ENCODE data around the gene PRDM7. TPM values are rescaled to one million over a fixed set of nuclear protein-coding genes. Genes with fewer than 3 reads are reported as not detected.

PRDM7 gene
- total RNA-seq, 2 donors from 2014 or later, result not detected

- peak; percentile 91 for DNase-seq (ENCODE audit: low spot score)
- Mint-ChIP-seq H3K27ac (peak overlapping the region; percentile 23 to 75), H3K4me1 (ENCODE audit: low read depth in 2 of 2) (peaks cover 18 to 19% of the 10 kb centered on the region in 2 donors), H3K4me3 (peak overlapping the region; percentile 69), H3K36me3 (peaks cover 5% of the 10 kb centered on the region), H3K27me3 (peaks cover 6 to 7% of the 10 kb centered on the region in 2 donors), H3K9me3 (no peaks in the 10 kb centered on the region)
- ATAC-seq, result peak; percentile 89 to 93
These were observed 54.7 kb downstream of the PRDM7 start for GRCh38 chr16:90022209-90023077.

GRCh38 chr16:90020838-90021382 is 56.2 kb downstream of the PRDM7 start:
- Mint-ChIP-seq H3K27ac (no peak overlapping the region), H3K27me3 (peaks cover 6 to 7% of the 10 kb centered on the region in 2 donors), H3K4me1 (ENCODE audit: low read depth in 2 of 2) (peaks cover 12 to 16% of the 10 kb centered on the region in 2 donors), H3K9me3 (no peaks in the 10 kb centered on the region), H3K4me3 (peak overlapping the region; percentile 25), H3K36me3 (peaks cover 5% of the 10 kb centered on the region)
- DNase-seq (ENCODE audit: low spot score), result peak; percentile 35
- no peak for ATAC-seq

GRCh38 chr16:90020260-90020837 is 56.8 kb downstream of the PRDM7 start:
- H3K36me3 Mint-ChIP-seq, result peaks cover 5% of the 10 kb centered on the region
- no peaks in the 10 kb centered on the region for H3K9me3 Mint-ChIP-seq
- peaks cover 6 to 13% of the 10 kb centered on the region in 2 donors for H3K27me3 Mint-ChIP-seq
- DNase-seq (ENCODE audit: low spot score), result no peak
- peak overlapping the region; percentile 67 for H3K4me3 Mint-ChIP-seq
- H3K4me1 Mint-ChIP-seq (ENCODE audit: low read depth in 2 of 2), result peaks cover 9 to 16% of the 10 kb centered on the region in 2 donors
- no peak overlapping the region for H3K27ac Mint-ChIP-seq
- no peak for ATAC-seq

GRCh38 chr16:90019543-90020259 is 57.4 kb downstream of the PRDM7 start:
- H3K27ac Mint-ChIP-seq, result no peak overlapping the region
- DNase-seq (ENCODE audit: low spot score) (no peak), ATAC-seq (peak; percentile 24)
- H3K4me3 Mint-ChIP-seq, result peak overlapping the region; percentile 67
- H3K4me1 Mint-ChIP-seq (ENCODE audit: low read depth in 2 of 2), result peaks cover 9 to 16% of the 10 kb centered on the region in 2 donors
- H3K27me3 Mint-ChIP-seq, result peaks cover 6 to 17% of the 10 kb centered on the region in 2 donors
- no peaks in the 10 kb centered on the region for H3K9me3 Mint-ChIP-seq
- peaks cover 5% of the 10 kb centered on the region for H3K36me3 Mint-ChIP-seq

- no peaks in the 10 kb centered on the region for H3K9me3 Mint-ChIP-seq
- peak; percentile 58 for DNase-seq (ENCODE audit: low spot score)
- H3K4me1 Mint-ChIP-seq (ENCODE audit: low read depth in 2 of 2), result peaks cover 9 to 16% of the 10 kb centered on the region in 2 donors
- peaks cover 5% of the 10 kb centered on the region for H3K36me3 Mint-ChIP-seq
- ATAC-seq, result no peak
- peaks cover 6 to 17% of the 10 kb centered on the region in 2 donors for H3K27me3 Mint-ChIP-seq
- H3K4me3 Mint-ChIP-seq, result peak within 1 kb of the TSS; percentile 67
- no peak within 1 kb of the TSS for H3K27ac Mint-ChIP-seq
These were observed 58.2 kb downstream of the PRDM7 start, which contains the start of gene DBNDD1 for GRCh38 chr16:90018652-90019542. DBNDD1 (minus strand) TSS chr16:90019456; CDS start chr16:90019341, 115 bp downstream.

GRCh38 chr16:90018297-90018651 is 58.9 kb downstream of the PRDM7 start:
- ATAC-seq, result no peak
- Mint-ChIP-seq H3K36me3 (peaks cover 5% of the 10 kb centered on the region), H3K9me3 (no peaks in the 10 kb centered on the region), H3K4me1 (ENCODE audit: low read depth in 2 of 2) (peaks cover 9 to 16% of the 10 kb centered on the region in 2 donors), H3K4me3 (peak overlapping the region; percentile 45), H3K27ac (no peak overlapping the region), H3K27me3 (peaks cover 9 to 17% of the 10 kb centered on the region in 2 donors)
- DNase-seq (ENCODE audit: low spot score), result peak; percentile 35

GRCh38 chr16:90016339-90016950 is 60.7 kb downstream of the PRDM7 start:
- Mint-ChIP-seq H3K36me3 (no peaks in the 10 kb centered on the region), H3K4me3 (no peak overlapping the region), H3K4me1 (ENCODE audit: low read depth in 2 of 2) (peaks cover 0 to 8% of the 10 kb centered on the region in 2 donors), H3K9me3 (no peaks in the 10 kb centered on the region), H3K27me3 (peaks cover 11 to 17% of the 10 kb centered on the region in 2 donors), H3K27ac (no peak overlapping the region)
- peak; percentile 55 for DNase-seq (ENCODE audit: low spot score)
- no peak for ATAC-seq

GRCh38 chr16:90015586-90016338 is 61.4 kb downstream of the PRDM7 start:
- Mint-ChIP-seq H3K4me3 (no peak overlapping the region), H3K27me3 (peaks cover 11 to 17% of the 10 kb centered on the region in 2 donors), H3K9me3 (no peaks in the 10 kb centered on the region), H3K27ac (no peak overlapping the region), H3K36me3 (no peaks in the 10 kb centered on the region), H3K4me1 (ENCODE audit: low read depth in 2 of 2) (peaks cover 0 to 4% of the 10 kb centered on the region in 2 donors)
- DNase-seq (ENCODE audit: low spot score) (peak; percentile 35), ATAC-seq (no peak)

- H3K36me3 Mint-ChIP-seq, result no peaks in the 10 kb centered on the region
- H3K9me3 Mint-ChIP-seq, result no peaks in the 10 kb centered on the region
- peaks cover 11 to 13% of the 10 kb centered on the region in 2 donors for H3K4me1 Mint-ChIP-seq (ENCODE audit: low read depth in 2 of 2)
- H3K4me3 Mint-ChIP-seq, result no peak overlapping the region
- H3K27ac Mint-ChIP-seq, result no peak overlapping the region
- DNase-seq (ENCODE audit: low spot score) (peak; percentile 53), ATAC-seq (no peak)
- H3K27me3 Mint-ChIP-seq, result peaks cover 5 to 11% of the 10 kb centered on the region in 2 donors
These were observed 64.0 kb downstream of the PRDM7 start for GRCh38 chr16:90012991-90013745.

- Mint-ChIP-seq H3K9me3 (no peaks in the 10 kb centered on the region), H3K36me3 (no peaks in the 10 kb centered on the region)
These were observed 65.1 kb downstream of the PRDM7 start for GRCh38 chr16:90011908-90012501.

GRCh38 chr16:90011508-90011819 is 65.7 kb downstream of the PRDM7 start:
- Mint-ChIP-seq H3K27ac (no peak overlapping the region), H3K36me3 (no peaks in the 10 kb centered on the region), H3K4me1 (ENCODE audit: low read depth in 2 of 2) (peaks cover 11 to 13% of the 10 kb centered on the region in 2 donors), H3K9me3 (no peaks in the 10 kb centered on the region), H3K27me3 (peaks cover 7 to 11% of the 10 kb centered on the region in 2 donors), H3K4me3 (no peak overlapping the region)
- no peak for DNase-seq (ENCODE audit: low spot score)
- no peak for ATAC-seq

More at GRCh38 chr16:90011908-90012501, 65.1 kb downstream of the PRDM7 start:
- Mint-ChIP-seq H3K4me1 (ENCODE audit: low read depth in 2 of 2) (peaks cover 11 to 13% of the 10 kb centered on the region in 2 donors), H3K4me3 (no peak overlapping the region), H3K27ac (no peak overlapping the region), H3K27me3 (peaks cover 7 to 11% of the 10 kb centered on the region in 2 donors)
- no peak for ATAC-seq
- DNase-seq (ENCODE audit: low spot score), result no peak

Data from natural killer cell treated with Interleukin-12 subunit alpha and Interleukin-12 subunit beta and Interleukin-15 and Interleukin-18, amount 100 ng/mL, for 72 hours (primary cell).